ENCODE measurements around the gene STK33. TPM values are rescaled to one million over a fixed set of nuclear protein-coding genes. Genes with fewer than 3 reads are reported as not detected.
A peak's percentile ranks its signal among the peaks of the same experiment; 100 is the strongest.

Gene STK33
- total RNA-seq, 2 donors from 2014 or later = 15.6 to 23.1 TPM

- intact Hi-C loops (cut with DNase I) = no loop called here
- DNase-seq (no peak), ATAC-seq (no peak)
Measured at GRCh38 chr11:8605971-8606563, 12.0 kb upstream of the STK33 start.

GRCh38 chr11:8604078-8604723 lies 10.2 kb upstream of the STK33 start:
- ATAC-seq (peak; percentile 63 to 94), DNase-seq (peak; percentile 55)
- intact Hi-C loops (cut with DNase I) = no loop called here

DNA sequence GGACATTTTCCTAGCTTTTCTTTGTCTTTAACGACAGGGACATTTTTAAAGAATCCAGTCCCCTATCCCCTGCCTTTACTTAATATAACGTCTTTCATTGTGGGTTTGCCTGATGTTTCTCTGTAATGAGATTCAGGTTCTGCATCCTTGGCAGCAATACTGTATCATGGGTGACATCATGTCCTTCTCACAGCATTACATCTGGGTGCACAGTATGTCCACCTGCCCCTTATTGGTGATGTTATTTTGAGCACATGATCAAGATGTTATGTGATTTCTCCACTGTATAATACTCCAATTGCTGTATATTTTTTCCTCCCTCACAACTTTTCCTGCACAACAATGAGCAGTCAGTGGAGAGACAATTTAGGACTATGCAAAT lies 9.7 kb upstream of the STK33 start:
- ATAC-seq (no peak), DNase-seq (no peak)
- intact Hi-C loops (cut with DNase I) = no loop called here

DNA sequence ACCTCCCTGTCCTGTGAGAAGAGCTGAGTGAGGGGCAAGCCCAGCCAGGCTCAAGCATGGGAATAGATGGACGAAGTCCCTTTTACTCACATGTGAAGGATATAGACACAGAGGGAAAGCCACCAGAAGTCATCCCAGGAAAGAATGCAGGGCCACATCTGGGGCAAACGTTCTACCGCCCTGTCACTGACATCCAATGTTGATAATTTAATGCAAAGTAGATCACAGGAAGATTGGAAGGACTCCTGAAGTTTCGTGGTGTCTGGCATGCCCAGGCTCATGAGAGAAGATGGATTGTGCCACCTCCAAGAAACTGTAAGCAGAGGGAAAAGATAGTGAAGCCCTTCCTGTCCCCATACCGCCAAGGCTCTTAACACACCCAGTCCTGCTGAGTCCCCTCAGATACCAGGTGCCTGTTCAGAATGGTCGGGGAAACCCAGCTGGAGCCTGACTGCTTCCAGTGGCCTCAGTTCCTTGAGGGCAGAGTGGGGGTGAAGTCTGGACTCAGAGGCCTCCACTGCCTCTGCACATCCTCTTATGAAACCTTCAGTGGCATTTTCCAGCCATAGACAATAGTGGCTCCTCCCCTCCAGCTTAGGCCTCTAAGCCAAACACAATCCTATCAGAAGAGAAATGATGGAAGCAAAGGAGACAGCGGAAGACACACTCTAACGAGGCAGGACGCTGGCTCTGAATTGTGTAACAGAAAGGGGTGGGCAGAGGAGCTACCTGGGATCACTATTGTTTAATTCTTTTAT lies 7.5 kb upstream of the STK33 start:
- DNase-seq (no peak), ATAC-seq (no peak)
- intact Hi-C loops (cut with DNase I) = no loop called here

- ATAC-seq (no peak), DNase-seq (no peak)
- intact Hi-C loops (cut with DNase I) = no loop called here
Measured at GRCh38 chr11:8598506-8598905, 4.5 kb upstream of the STK33 start.

DNA sequence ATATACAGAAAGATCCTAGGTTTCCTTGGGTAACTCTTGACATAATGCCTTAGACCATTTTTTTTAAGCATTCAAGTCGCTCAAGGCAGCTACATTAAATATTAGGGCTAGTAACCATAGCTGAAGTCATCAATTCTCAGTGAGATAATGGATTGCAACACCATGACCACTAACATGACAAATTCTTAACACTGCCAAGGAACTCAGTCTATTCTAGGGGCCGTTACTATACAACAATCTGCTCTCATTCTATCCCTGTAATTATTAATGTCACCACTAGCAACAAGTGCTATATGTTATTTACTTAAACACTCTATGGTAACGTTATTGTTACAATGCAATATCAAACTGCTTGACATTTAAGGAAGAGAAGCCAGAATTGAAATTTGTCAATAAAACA lies 3.2 kb upstream of the STK33 start:
- no peak for DNase-seq
- intact Hi-C loops (cut with DNase I) = no loop called here
- peak in 1 of 2 donors; percentile 8 for ATAC-seq

- ATAC-seq (no peak), DNase-seq (no peak)
- intact Hi-C loops (cut with DNase I) = no loop called here
Measured at GRCh38 chr11:8596504-8597046, 2.5 kb upstream of the STK33 start.

- ATAC-seq = peak; percentile 10 to 24
- DNase-seq = no peak
- intact Hi-C loops (cut with DNase I) = no loop called here
Measured at GRCh38 chr11:8593455-8593854, 573 bp downstream of the STK33 start.

- ATAC-seq = no peak
- intact Hi-C loops (cut with DNase I) = no loop called here
- DNase-seq = no peak
Measured at GRCh38 chr11:8587915-8588314, 6.1 kb downstream of the STK33 start.

- peak in 1 of 2 donors; percentile 53 for ATAC-seq
- no peak for DNase-seq
- intact Hi-C loops (cut with DNase I) = no loop called here
Measured at GRCh38 chr11:8586805-8587204, 7.2 kb downstream of the STK33 start.

DNA sequence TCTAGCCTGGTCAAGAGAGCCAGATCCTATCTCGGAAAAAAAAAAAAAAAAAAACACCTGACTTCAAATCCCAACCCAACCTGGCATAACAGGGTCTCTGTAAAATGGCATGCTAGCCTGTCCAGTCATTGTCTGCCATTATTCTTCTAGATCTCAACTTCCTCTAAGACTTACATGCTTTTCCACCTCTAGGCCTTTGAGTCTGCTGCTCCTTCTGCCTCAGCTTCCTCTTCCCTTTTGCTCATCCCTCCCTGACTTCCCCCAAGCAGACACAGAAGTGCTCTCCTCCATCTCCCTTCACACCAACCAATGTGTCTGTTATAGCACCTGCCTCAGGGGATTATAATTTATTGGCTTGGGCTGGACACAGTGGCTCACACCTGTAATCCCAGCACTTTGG lies 7.8 kb downstream of the STK33 start:
- DNase-seq (no peak), ATAC-seq (no peak)
- intact Hi-C loops (cut with DNase I) = no loop called here

DNA sequence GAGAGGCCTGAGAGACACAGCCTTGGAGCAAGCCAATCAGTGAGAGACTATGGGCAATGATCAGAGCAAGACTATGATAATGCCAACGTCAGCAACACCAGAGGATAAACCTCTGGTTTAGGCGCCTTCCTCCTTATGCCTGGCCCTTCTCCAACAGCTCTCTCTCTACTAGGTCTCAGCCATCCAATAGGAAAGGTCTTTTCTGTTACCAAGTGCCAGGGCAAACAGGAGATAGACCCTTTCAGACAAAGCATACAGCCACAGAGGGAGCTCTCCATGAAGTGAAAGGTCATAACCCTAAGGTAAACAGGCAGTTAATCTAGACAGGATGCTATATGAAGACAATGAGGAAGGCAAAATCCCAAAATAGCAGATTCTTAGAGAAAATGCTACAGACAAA lies 9.5 kb downstream of the STK33 start:
- intact Hi-C loops (cut with DNase I) = no loop called here
- peak in 1 of 2 donors; percentile 37 for ATAC-seq

DNA sequence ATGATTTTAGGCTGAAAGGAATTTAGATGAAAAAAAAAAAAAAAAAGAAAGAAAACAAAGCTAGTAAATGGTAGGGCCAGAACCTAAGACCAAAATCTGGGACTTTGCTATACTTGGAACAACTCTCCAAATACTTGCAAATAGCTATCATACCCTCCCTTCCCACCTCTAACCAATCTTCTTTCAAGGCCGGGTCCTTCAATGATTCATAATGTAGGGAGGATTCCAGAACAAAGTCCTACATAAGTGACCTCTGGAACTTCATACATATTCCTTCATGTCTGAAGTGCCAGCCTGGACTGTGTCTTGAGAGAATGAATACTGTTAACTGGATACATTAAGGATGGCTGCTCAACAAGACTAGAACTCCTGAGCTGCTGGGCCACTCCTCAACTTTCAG lies 9.9 kb downstream of the STK33 start:
- intact Hi-C loops (cut with DNase I) = no loop called here

More for the DNA sequence above, 9.5 kb downstream of the STK33 start:
- no peak for DNase-seq

GRCh38 chr11:8581300-8581699 lies 12.7 kb downstream of the STK33 start:
- intact Hi-C loops (cut with DNase I) = no loop called here
- DNase-seq = no peak
- ATAC-seq = no peak

More for the DNA sequence above, 9.9 kb downstream of the STK33 start:
- no peak for DNase-seq
- ATAC-seq = peak in 1 of 2 donors; percentile 49

DNA sequence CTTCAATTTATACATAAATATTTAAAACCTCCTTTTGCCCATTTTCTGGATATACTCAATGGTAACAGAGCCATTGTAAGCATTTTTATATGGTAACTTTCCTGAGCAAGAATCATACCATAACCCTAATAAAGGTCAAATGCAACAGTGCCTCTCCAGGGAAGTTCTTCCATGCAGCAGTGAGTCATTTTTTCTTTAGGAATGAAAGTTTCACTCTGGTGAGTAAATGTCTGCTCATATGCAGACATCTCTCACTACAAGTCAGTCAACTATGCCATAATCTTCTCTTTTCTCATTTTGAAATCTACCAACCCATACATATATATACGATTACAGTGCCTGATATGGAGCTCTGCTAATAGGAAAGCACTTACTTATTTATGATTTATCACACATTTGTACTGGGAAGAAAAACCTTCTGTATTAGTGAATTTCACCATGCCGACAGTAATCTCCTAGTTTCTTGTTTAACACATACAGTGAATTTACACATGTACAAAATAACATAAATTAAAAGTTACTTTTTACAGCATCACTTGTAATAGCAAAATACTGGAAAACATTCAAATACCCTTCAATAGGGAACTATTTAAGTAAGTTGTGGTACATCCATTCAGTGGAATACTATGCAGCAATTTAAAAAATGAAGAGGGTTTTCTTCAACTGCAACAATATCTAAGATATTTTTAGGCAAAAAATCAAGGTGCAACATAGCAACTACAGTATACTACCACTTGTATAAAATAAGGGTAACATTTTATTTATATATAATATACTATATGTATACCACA lies 16.0 kb downstream of the STK33 start:
- DNase-seq (no peak), ATAC-seq (no peak)
- intact Hi-C loops (cut with DNase I) = no loop called here

DNA sequence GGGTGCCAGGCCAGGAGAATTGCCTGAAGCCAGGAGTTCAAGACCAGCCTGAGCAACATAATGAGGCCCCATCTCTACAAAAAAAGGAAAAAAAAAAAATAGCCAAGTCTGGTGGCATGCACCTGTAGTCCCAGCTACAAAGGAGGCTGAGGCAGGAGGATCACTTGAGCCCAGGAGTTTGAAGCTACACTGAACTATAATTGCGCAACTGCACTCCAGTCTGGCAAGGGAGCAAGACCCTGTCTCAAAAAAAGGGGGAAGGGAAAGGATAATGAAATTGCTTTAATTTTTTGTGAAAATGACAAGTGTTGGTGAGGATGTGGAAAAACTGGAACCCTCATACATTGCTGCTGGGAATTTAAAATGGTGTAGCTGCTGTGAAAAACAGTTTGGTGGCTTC lies 19.2 kb downstream of the STK33 start:
- DNase-seq = no peak
- intact Hi-C loops (cut with DNase I) = no loop called here
- ATAC-seq = no peak

GRCh38 chr11:8573777-8574176 lies 20.3 kb downstream of the STK33 start:
- intact Hi-C loops (cut with DNase I) = no loop called here
- ATAC-seq (no peak), DNase-seq (no peak)

GRCh38 chr11:8567602-8568198 lies 26.3 kb downstream of the STK33 start:
- DNase-seq = no peak
- ATAC-seq = no peak
- intact Hi-C loops (cut with DNase I) = loop anchor here (2.0 to 10.0 kb wide), 2 partner anchors 229 to 233 kb away; no protein-coding TSS in a partner anchor

DNA sequence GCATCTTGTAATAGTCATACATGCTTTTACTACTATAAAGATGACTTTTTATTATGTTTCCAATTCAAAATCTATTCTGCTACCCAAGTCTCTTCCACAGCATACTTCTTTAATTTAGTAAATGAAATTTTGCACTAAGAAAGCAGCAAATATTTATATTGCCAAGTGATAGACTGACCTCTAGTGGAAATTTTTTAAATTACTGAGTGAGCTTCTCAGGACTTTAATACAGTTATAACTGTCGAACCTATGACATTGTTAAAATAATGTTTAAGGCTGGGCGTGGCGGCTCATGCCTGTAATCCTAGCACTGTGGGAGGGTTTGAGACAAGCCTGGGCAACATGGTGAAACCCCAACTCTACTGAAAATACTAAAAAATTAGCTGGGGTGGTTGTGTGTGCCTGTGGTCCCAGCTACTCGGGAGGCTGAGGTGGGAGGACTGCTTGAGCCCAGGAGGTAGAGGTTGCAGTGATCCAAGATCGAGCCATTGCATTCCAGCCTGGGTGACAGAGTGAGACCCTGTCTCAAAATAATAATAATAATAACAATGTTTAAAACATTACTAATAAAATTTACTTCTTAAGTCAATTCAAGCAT lies 27.3 kb downstream of the STK33 start:
- DNase-seq = no peak
- ATAC-seq = peak in 1 of 2 donors; percentile 52
- intact Hi-C loops (cut with DNase I) = loop anchor here (1.0 to 10.0 kb wide), 3 partner anchors 228 to 341 kb away; no protein-coding TSS in a partner anchor
